ENCODE data around the gene CLDN16. TPM values are rescaled to one million over a fixed set of nuclear protein-coding genes. Genes with fewer than 3 reads are reported as not detected.

CLDN16 gene
- total and polyA plus RNA-seq, 2 experiments from 2014 or later, result 0.39 to 0.77 TPM

DNA sequence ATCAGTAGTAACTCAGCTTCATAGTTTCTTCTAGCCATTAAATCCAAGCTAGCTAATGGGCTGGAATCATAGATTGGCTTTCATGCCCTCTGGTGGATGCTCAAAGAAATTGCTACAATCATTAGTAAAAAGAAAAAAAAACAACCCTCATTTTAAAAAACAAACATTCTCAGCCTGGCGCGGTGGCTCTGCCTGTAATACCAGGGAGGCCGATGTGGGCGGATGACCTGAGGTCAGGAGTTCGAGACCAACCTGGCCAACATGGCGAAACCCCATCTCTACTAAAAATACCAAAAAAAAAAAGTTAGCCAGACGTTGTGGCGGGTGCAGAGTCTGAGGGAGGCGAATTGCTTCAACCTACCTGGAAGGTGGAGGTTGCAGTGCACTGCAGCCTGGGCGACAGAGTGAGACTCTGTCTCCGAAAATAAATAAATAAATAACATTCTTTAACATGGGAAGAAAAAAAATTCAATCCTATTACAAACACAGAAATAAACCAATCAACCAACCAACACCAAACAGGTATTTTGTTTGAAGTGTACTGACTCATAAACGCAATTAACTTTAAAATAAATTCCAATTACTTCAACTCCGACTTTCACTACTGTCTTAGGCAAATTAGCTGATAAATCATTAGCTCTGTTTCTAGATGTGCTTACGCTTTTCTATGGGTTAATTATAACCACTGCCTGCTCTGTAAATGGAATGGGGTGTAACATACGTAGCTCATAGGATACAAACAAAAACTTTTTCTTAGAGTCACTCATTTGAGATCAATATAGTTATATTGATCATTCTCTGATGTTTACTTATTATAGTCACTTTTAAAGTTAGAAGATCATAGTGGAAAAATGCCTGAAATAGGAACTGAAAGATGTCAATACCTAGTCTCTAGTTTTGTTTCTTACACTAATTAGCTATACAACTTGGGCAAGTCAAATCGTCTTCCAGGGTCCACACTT lies 36.8 kb downstream of the CLDN16 start:
- 39% methylated on average over 16 of the region's 16 CpGs for WGBS (ENCODE audit: low lambda C conversion rate, missing lambda C conversion rate)
- peak; percentile 80 for DNase-seq (ENCODE audit: low spot score)
- Histone ChIP-seq H3K4me3 (no peak overlapping the region), H3K4me1 (ENCODE audit: insufficient read depth) (no peaks in the 10 kb centered on the region), H3K79me2 (no peaks in the 10 kb centered on the region), H2AFZ (no peak overlapping the region), H3K9me2 (replicated peaks; ENCODE audit: insufficient read depth) (no peaks in the 10 kb centered on the region), H3K4me2 (no peak overlapping the region), H3K27ac (no peak overlapping the region), H4K20me1 (ENCODE audit: insufficient read depth, poor library complexity, severe bottlenecking) (no peaks in the 10 kb centered on the region), H3K27me3 (no peaks in the 10 kb centered on the region), H3K9me3 (ENCODE audit: low read depth) (no peaks in the 10 kb centered on the region), H3K36me3 (replicated peaks; ENCODE audit: insufficient read depth, low read depth) (no peaks in the 10 kb centered on the region)
- TF ChIP-seq, protein P1, sequence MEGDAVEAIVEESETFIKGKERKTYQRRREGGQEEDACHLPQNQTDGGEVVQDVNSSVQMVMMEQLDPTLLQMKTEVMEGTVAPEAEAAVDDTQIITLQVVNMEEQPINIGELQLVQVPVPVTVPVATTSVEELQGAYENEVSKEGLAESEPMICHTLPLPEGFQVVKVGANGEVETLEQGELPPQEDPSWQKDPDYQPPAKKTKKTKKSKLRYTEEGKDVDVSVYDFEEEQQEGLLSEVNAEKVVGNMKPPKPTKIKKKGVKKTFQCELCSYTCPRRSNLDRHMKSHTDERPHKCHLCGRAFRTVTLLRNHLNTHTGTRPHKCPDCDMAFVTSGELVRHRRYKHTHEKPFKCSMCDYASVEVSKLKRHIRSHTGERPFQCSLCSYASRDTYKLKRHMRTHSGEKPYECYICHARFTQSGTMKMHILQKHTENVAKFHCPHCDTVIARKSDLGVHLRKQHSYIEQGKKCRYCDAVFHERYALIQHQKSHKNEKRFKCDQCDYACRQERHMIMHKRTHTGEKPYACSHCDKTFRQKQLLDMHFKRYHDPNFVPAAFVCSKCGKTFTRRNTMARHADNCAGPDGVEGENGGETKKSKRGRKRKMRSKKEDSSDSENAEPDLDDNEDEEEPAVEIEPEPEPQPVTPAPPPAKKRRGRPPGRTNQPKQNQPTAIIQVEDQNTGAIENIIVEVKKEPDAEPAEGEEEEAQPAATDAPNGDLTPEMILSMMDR (IDR thresholded peaks at IDR 0.05; ENCODE audit: poor library complexity), result peak; percentile 70
- TF ChIP-seq EZH2phosphoT487 (IDR thresholded peaks at IDR 0.05; ENCODE audit: low read depth, severe bottlenecking, unreplicated experiment), result no peak

DNA sequence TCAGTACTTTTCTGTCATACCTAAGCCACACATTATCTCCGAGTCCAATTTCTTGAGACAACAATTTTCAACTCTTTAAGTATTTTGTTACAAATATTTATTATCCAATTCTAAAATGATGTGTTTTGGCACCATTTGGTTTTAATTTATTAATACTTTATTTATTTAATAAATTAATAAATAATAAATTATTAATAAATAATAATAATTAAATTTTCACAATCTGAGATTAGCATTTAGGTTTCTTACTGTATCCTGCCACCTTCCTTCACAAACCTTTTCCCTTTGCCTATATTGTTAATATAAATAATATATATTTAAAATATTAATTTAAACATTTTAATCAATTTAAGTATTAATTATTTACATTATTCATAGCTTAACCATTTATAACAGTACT lies 37.9 kb downstream of the CLDN16 start:
- no peak overlapping the region for H3K4me2 ChIP-seq
- no peaks in the 10 kb centered on the region for H4K20me1 ChIP-seq (ENCODE audit: insufficient read depth, poor library complexity, severe bottlenecking)
- no peak for DNase-seq (ENCODE audit: low spot score)
- H3K9me3 ChIP-seq (ENCODE audit: low read depth), result no peaks in the 10 kb centered on the region
- TF ChIP-seq, protein P1 (IDR thresholded peaks at IDR 0.05; ENCODE audit: poor library complexity), result no peak
- TF ChIP-seq EZH2 (IDR thresholded peaks at IDR 0.05; ENCODE audit: borderline replicate concordance), result no peak
- no peak for TF ChIP-seq EZH2phosphoT487 (IDR thresholded peaks at IDR 0.05; ENCODE audit: low read depth, severe bottlenecking, unreplicated experiment)
- H3K79me2 ChIP-seq, result no peaks in the 10 kb centered on the region
- no peaks in the 10 kb centered on the region for H3K9me2 ChIP-seq (replicated peaks; ENCODE audit: insufficient read depth)
- H3K4me3 ChIP-seq, result no peak overlapping the region
- no peak overlapping the region for H3K27ac ChIP-seq
- no peaks in the 10 kb centered on the region for H3K4me1 ChIP-seq (ENCODE audit: insufficient read depth)
- no peaks in the 10 kb centered on the region for H3K27me3 ChIP-seq
- 98% methylated on average over 1 of the region's 1 CpG for WGBS (ENCODE audit: low lambda C conversion rate, missing lambda C conversion rate)
- H2AFZ ChIP-seq, result no peak overlapping the region
- H3K36me3 ChIP-seq (replicated peaks; ENCODE audit: insufficient read depth, low read depth), result no peaks in the 10 kb centered on the region

DNA sequence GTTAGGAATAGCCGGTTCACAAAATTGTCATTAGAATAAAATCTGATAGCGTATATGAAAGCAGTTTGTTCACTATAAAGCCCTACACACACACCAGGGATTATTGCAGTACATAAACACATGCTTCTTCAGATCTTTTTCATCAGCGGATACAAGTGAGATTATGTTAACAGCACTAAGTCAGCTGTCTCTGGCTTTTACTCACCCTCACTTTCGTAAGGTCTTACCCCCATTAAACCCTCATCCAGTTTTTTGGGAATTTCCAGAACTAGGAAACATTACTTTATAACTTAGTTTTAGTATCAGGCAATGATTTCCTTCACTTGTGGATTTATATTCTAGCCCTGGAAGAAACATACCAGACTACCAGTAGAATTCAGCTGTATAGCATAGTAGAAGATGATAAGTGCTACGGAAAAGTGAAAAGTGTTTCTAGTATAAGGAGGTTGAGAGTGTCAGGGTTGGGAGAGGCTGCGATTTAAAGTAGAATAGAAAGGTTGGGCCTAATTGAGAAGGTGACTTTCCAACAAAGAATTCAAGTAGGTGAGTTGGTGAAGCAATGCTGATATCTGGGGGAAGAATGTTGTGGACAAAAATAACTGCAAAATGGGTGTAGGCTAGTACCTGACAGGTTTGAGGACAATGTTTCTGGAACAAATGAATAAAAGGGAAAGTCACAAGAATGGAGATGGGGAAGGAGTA lies 39.0 kb downstream of the CLDN16 start:
- Histone ChIP-seq H3K4me1 (ENCODE audit: insufficient read depth) (no peaks in the 10 kb centered on the region), H3K9me2 (replicated peaks; ENCODE audit: insufficient read depth) (no peaks in the 10 kb centered on the region), H3K79me2 (no peaks in the 10 kb centered on the region), H3K9me3 (ENCODE audit: low read depth) (no peaks in the 10 kb centered on the region), H3K27ac (no peak overlapping the region), H4K20me1 (ENCODE audit: insufficient read depth, poor library complexity, severe bottlenecking) (no peaks in the 10 kb centered on the region), H3K4me2 (no peak overlapping the region), H3K4me3 (no peak overlapping the region), H3K36me3 (replicated peaks; ENCODE audit: insufficient read depth, low read depth) (no peaks in the 10 kb centered on the region), H3K27me3 (no peaks in the 10 kb centered on the region), H2AFZ (no peak overlapping the region)
- WGBS (ENCODE audit: low lambda C conversion rate, missing lambda C conversion rate), result 67% methylated on average over 6 of the region's 6 CpGs
- DNase-seq (ENCODE audit: low spot score), result no peak
- TF ChIP-seq EZH2 (IDR thresholded peaks at IDR 0.05; ENCODE audit: borderline replicate concordance) (no peak), EZH2phosphoT487 (IDR thresholded peaks at IDR 0.05; ENCODE audit: low read depth, severe bottlenecking, unreplicated experiment) (no peak)
- TF ChIP-seq, protein P1 (IDR thresholded peaks at IDR 0.05; ENCODE audit: poor library complexity), result no peak

All from hepatocyte (in vitro differentiated cells).